ENCODE results near the gene BEGAIN.

BEGAIN gene

GRCh38 chr14:100601064-100601463 is 13.8 kb upstream of the BEGAIN start:
- no peak for DNase-seq (ENCODE audit: low read depth in 2 of 2)

GRCh38 chr14:100599981-100600380 is 12.8 kb upstream of the BEGAIN start:
- DNase-seq (ENCODE audit: low read depth in 2 of 2), result no peak

GRCh38 chr14:100594625-100594951 is 7.4 kb upstream of the BEGAIN start:
- no peak for DNase-seq (ENCODE audit: low read depth in 2 of 2)

- DNase-seq (ENCODE audit: low read depth in 2 of 2), result no peak
Measured at GRCh38 chr14:100593751-100594624, 6.8 kb upstream of the BEGAIN start.

GRCh38 chr14:100592972-100593371 is 5.8 kb upstream of the BEGAIN start:
- DNase-seq (ENCODE audit: low read depth in 2 of 2), result no peak

DNA sequence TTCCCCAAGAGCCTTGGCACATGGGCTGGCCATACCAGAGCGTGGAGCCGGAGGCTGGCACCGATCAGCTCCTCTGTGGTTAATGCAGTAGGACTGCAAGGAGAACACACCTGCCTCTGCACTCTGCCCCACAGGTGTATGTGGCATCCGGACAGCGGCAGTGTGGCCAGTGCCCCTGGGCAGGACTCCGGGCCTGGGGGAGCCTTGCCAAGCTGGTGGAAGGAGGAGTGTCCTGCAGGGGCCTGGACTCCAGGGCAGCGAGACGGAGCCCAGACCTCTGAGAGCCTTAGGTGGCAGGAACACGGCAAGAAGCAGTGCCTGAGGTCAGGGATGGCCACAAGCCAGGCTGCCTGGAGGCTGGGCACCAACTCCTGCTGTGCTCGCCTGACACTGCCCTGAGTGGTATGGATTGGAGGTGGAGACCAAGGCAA is 5.3 kb upstream of the BEGAIN start:
- no peak for DNase-seq (ENCODE audit: low read depth in 2 of 2)

GRCh38 chr14:100591453-100592371 is 4.5 kb upstream of the BEGAIN start:
- no peak for DNase-seq (ENCODE audit: low read depth in 2 of 2)

DNA sequence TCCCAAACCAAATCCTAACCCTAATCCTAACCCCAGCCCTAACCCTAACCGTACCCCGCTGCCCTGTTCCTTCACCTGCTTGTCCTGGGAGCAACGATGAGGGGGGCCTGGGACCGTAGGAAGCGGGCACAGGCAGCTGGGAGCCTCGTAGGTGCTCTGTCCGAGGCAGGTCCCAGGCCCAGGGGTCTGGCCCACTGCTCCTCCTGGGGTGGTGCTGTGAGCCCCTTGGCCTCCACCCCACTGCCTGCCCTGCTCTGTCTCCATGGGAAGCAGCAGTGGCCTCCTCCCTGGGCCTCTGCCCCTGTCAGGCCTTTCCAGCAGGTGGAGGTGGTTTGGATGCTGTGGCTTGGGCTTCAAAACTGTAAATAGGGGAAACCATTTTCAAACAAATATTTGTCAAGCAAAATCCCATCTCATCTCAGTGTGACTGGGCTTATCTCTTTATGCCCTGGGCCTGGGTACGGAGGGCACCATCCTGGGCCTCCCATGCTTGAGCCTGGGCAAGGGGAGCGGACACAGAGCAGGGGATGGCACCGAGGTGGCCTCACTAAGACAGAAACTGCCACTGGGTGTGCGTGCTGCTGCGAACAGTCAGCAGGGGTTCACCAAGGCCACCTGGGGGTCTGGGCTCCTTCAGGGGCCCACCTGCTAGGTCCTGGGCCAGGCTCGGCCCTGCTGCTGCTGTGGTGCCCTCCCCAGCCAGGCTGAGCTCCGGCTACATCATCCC is 3.7 kb upstream of the BEGAIN start:
- no peak for DNase-seq (ENCODE audit: low read depth in 2 of 2)

DNA sequence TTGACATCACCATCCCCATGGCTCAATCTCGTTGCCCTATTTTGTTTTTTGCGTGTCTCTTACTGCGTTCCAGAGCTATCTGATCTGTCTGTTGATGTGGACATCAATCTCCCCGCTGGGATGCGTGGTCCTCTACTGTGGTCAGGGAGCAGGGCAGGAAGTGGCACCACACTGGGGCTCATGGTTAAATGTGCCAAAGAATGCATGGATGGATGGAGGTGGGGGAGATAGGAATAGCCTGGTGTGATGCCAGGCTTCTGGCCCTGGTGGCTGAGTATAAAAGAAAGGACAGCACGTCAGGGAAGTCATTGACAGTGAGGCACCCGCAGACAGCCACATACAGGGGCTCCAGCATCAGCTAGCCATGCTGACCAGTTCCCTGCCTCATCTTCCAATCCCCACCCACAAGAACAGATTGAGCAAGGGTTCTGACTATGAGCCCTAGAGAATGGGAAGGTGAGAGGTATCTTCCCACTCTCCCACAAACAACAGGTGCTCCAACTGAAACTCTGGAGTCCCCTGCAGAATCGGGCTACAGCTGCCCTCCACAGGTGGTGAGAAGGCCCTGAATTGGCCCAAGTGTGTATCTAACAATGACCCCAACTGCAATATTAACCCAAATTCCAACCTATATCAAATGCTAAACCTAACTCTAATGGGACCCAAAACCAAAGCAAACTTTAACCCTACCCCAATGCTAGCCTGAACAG is 2.7 kb upstream of the BEGAIN start:
- no peak for DNase-seq (ENCODE audit: low read depth in 2 of 2)

DNA sequence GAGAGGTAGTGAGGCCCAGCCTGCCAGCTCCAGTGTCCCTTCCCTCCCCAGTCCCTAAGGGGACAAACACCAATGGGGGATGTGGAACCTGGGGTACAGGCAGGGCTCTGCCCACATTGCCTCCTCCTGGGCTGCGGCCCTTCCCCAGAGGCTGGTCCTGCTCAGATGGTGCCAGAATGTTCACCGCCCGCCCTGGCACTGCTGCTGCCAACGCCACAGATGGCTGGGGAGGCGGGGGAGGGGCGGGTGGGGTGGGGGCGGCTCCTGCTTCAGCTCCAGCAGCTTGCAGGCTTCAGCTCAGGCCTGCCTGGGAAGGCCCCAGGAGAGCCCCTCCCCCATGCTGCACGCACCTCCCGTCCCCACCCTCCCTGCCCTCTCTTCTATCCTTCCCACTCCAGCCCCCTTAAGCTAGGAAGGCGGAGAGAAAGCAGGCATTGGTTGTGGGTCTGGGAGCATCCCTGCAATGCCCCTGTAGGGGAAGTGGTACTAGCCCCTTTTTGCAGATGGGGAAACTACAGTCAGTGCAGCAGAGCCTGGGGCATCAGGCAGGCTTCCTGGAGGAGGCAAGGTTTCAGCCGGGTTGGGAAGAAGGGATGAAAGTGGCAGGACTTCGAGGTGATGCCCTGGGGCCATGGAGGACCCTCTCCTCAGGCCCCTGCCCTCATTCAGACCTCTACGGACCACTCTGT is 2.0 kb upstream of the BEGAIN start:
- DNase-seq (ENCODE audit: low read depth in 2 of 2), result no peak

DNA sequence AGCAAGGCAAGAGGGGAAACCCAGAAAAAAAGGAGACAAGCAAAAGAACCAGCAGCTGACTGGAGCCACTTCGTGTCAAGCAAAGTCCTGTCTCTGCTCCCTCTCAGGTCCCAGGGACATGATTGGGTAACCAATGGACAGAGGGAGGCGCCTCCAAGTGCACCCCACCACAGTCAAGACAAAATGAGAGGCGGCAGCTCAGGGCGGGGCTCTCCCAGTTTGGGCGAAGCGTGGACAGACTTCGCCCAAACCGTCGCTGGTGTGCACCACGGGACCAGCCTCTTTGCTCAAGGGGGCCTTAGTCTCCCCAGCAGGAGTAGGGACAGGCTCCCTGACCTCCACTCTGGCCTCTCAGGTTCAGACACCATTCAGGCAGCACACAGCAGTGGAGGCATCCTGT is 1.5 kb upstream of the BEGAIN start:
- no peak for DNase-seq (ENCODE audit: low read depth in 2 of 2)

DNA sequence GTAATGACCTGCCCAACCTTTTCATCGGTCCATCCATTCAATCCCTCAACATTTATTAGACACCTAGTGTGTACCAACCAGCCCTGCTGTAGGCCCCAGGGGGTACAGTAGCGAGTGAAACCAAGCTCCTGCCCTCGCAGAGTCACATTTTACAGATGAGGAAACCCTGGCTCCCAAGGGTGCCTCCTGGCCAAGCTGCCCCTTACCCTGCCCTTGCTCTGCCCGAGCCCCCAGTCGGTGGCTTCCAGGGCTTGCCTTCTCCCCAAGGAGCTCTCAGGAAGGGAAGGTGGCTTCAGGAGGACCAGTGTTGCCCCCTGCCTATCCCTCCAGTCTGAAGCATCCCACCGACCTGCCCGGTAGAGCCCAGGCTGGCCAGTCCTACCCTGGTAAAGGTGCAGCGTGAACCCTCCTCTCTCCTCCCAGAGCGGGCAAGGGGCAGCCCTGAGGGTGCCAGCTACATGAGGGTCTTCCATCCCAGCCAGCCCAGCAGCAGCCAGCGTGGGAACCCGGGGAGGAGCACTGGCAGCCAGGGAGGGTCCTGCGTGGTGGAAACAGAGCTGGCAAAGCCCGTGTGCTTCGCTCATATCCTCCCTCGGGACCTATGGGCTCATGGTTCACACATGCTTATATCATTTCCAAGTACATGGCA is 670 bp upstream of the BEGAIN start:
- no peak for DNase-seq (ENCODE audit: low read depth in 2 of 2)

GRCh38 chr14:100586403-100587085 is 673 bp downstream of the BEGAIN start:
- DNase-seq (ENCODE audit: low read depth in 2 of 2), result no peak

- no peak for DNase-seq (ENCODE audit: low read depth in 2 of 2)
Measured at GRCh38 chr14:100586153-100586402, 1.1 kb downstream of the BEGAIN start.

GRCh38 chr14:100585448-100586152 is 1.6 kb downstream of the BEGAIN start:
- DNase-seq (ENCODE audit: low read depth in 2 of 2), result no peak

DNA sequence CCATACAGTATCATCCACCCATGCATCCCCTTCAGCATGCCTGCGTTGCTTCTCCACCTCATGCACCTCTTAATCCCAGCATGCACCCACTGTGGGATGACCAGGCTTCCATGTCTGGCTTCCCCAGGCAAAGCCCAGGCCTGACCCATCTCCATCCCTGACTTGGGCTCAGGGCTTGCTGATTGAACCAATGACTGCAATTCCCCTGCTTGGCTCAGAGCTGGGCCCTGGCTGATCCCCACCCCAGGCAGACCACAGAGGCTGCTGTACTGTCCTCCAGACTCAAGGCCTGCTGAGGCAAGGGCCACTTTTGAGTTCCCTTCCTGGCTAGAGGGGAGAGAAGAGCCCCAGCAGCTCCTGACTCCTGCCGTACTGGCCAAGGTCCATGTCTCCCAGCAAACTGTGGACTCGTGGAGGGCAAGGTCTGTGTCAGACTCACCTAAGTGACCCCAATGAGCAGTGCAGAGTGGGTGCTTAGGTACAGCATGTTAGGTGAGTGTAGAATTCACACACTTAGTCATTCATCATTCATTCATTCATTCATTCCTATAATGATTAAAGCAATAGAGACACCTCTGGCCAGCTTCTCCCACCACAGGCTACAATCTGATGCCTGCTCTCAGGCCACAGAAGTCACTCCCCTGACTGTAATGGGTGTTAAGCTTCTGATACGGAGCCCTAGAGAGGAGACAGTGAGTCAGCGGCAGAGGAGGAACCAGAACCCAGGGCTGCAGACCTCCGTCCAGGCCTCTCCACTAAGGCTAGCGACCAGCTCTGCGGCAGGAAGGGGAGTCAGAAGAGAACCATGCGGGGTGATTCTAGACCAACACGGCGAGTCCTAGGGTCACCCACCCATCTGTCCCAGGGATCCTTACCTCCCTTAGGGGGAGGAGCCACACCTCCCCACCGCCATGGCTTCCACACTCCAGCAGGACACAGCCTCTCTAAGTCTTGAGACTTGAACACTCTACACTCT is 2.9 kb downstream of the BEGAIN start:
- DNase-seq (ENCODE audit: low read depth in 2 of 2), result no peak

- DNase-seq (ENCODE audit: low read depth in 2 of 2), result no peak
Measured at GRCh38 chr14:100583245-100583644, 4.0 kb downstream of the BEGAIN start.

GRCh38 chr14:100582496-100583165 is 4.6 kb downstream of the BEGAIN start:
- no peak for DNase-seq (ENCODE audit: low read depth in 2 of 2)
